DND-41 (cell line): Measurements from ENCODE around the gene TRIM65.

Experiments
- ATAC-seq: fragments of 200-7000 bp; cut with Tn5 transposase; 3 replicates; pipeline ENCODE4 v1.9.1; 2021; ENCODE audit warnings: low read depth; ENCODE audit not compliant: insufficient read depth
- DNase-seq: peaks from one replicate; pipeline ENCODE4 v3.0.0-alpha.2; 2020
- H2AFZ ChIP-seq: 2 replicates; pipeline ENCODE4 v1.6.0; 2012; ENCODE audit warnings: low read depth, low read length
- H3K27ac ChIP-seq: 2 replicates; pipeline ENCODE4 v1.5.1; 2012; ENCODE audit warnings: low read length, inconsistent platforms
- H3K27me3 ChIP-seq: fragments of 200-600 bp; sonication (generic); 2 replicates; pipeline ENCODE4 v1.6.0; 2012; ENCODE audit warnings: low read length, mild to moderate bottlenecking, inconsistent platforms; ENCODE audit not compliant: insufficient read depth, poor library complexity
- H3K36me3 ChIP-seq: 2 replicates; pipeline ENCODE4 v1.5.1; 2012; ENCODE audit warnings: low read length, inconsistent platforms; ENCODE audit not compliant: insufficient read depth
- H3K4me1 ChIP-seq: 2 replicates; pipeline ENCODE4 v1.5.1; 2012; ENCODE audit warnings: mild to moderate bottlenecking, low read length; ENCODE audit not compliant: insufficient read depth
- H3K4me2 ChIP-seq: 2 replicates; pipeline ENCODE4 v1.6.0; 2012; ENCODE audit warnings: mild to moderate bottlenecking, moderate library complexity, low read length, inconsistent platforms; ENCODE audit not compliant: insufficient read depth
- H3K4me3 ChIP-seq, 2 experiments: fragments of 200-600 bp in 1 of 2; shearing (Covaris generic) in 1 of 2; 2 replicates each; pipeline ENCODE4 v1.5.1; 2012 to 2016; ENCODE audit warnings: inconsistent platforms in 2 of 2, low read length in 2 of 2, mild to moderate bottlenecking in 2 of 2, low read depth in 1 of 2, moderate library complexity in 1 of 2
- H3K79me2 ChIP-seq: 2 replicates; pipeline ENCODE4 v1.6.0; 2012; ENCODE audit warnings: low read length, inconsistent platforms; ENCODE audit not compliant: insufficient read depth
- H3K9ac ChIP-seq: 2 replicates; pipeline ENCODE4 v1.6.0; 2012; ENCODE audit warnings: low read depth, mild to moderate bottlenecking, inconsistent platforms, low read length, moderate library complexity
- H3K9me3 ChIP-seq: 2 replicates; pipeline ENCODE4 v1.5.1; 2012; ENCODE audit warnings: low read length, moderate library complexity, mild to moderate bottlenecking, inconsistent platforms; ENCODE audit not compliant: insufficient read depth, severe bottlenecking
- H4K20me1 ChIP-seq: 2 replicates; pipeline ENCODE4 v1.6.0; 2012; ENCODE audit warnings: low read length; ENCODE audit not compliant: insufficient read depth
- CTCF ChIP-seq: IDR thresholded peaks from 2 replicates; pipeline ENCODE4 v1.5.1; 2012; ENCODE audit warnings: borderline replicate concordance, low read length, moderate library complexity, mild to moderate bottlenecking; ENCODE audit not compliant: poor library complexity, severe bottlenecking; ENCODE audit errors: extremely low read depth
- EZH2 ChIP-seq: IDR thresholded peaks from 3 replicates; pipeline ENCODE4 v1.6.1; 2012; ENCODE audit warnings: borderline replicate concordance, low read depth, mild to moderate bottlenecking, moderate library complexity, low read length, inconsistent platforms; ENCODE audit not compliant: severe bottlenecking

The TRIM65 gene

DNA sequence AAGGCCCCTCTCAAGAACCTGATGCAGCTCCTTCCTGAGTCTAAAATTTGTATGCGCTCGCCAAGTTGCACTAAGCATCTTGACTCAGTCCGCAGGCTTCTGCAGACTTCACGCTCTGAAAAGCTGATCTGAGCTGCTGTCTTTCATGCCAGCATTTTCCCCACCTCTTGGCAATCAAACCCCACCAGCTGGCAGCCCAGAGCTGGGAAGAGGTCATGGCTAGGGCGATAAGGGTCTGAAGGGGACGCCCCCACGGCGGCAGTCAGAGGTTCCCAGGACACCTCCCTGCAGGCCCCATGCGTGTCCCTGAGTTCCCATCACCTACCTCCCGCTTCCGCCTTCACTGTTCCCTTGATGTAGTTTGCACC, 47.5 kb downstream of the TRIM65 start:
- peaks cover 51% of the 10 kb centered on the region for H3K36me3 ChIP-seq
- peaks cover 12% of the 10 kb centered on the region for H3K4me1 ChIP-seq
- no peak overlapping the region for H3K27ac ChIP-seq

DNA sequence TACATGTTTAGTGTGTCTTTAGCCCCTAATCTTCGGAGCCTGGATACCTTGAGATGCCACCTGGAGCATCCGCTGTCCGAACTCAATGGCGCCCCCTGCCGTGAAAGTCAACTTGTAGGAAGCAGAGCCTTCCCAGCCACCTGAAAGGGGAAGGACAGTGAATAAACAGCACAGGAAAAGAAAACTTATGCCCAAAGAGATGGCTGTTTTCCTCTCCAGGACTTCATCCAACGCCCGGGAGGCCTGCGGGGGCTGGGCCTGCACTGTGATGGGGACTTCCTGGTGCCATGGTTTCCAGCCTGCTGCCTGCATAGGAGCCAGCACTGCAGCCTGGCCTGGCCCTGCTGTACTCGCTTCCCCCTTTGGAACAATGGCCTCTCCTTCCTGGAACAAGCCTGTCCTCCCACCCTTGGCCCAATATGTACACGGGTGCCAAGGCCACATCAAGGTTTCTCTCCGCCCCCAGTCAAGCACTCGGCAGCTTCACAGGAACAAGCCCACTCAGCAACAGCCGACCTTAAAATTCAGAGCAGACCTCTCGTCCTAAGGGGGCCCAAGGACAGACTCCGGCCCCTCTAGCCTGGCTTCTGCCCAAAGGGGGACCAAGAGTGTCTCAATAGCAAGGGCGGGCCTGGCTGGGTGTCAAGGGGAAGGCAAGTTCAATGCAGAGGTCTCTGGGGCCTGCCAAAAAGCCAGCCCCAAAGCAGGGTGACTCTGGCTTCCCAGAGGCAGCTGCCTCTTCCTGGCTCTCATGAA, 48.0 kb downstream of the TRIM65 start:
- Histone ChIP-seq H3K27ac (no peak overlapping the region), H3K9ac (no peak overlapping the region), H3K36me3 (peaks cover 51% of the 10 kb centered on the region)

More for the DNA sequence above, 47.5 kb downstream of the TRIM65 start:
- Histone ChIP-seq H3K79me2 (peaks cover 17% of the 10 kb centered on the region), H3K9ac (no peak overlapping the region), H3K9me3 (no peaks in the 10 kb centered on the region), H4K20me1 (peaks cover 4% of the 10 kb centered on the region), H3K27me3 (no peaks in the 10 kb centered on the region), H3K4me3 (no peak overlapping the region), H3K4me2 (no peak overlapping the region), H2AFZ (no peak overlapping the region)
- ATAC-seq (no peak), DNase-seq (no peak)
- no peak for TF ChIP-seq CTCF
- no peak for TF ChIP-seq EZH2

DNA sequence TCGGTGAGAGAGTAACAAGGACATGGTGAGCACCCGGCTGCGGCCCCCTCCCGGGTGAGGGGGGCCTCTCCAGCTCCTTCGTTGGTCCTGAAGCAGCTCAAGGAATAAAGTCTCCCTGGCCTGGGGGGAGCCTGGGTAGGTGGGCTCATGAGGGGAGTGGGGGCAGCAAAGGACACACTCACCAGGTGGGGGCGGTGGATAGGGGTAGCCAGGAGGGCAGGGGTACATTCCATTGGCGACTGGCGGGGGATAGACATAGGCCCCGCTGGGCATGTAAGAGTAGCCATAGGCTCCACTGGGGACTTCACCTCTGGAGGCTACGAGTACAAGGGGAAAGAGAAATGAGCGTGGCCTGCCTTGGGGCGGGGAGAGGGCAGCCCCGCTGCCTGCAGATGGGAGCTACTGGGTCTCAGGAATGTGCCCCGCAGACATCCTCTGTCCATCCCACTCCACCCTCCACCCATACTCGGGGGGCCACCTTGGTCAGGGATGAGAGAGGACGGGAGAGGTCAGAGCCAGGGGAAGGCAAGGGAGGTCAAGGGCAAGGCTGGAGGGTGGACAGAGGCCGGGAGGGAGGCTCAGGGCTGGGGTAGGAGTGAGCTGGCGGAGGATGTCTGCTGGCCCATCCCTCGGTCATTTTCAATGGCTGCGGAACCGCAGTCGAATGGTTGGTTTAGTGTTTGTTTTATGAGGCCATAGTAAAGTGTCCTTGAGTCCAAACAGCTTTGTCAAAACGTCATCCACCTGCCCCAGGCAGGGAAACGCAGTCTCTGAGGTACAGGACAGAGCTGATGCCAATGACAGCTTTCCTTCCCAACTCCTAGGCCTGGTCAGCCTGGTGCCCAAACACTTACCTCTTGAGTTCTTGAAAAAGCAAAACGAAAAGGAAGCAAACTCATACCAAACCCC, 48.9 kb downstream of the TRIM65 start:
- Histone ChIP-seq H3K27me3 (no peaks in the 10 kb centered on the region), H2AFZ (no peak overlapping the region), H3K27ac (no peak overlapping the region), H3K79me2 (peaks cover 14% of the 10 kb centered on the region), H4K20me1 (no peaks in the 10 kb centered on the region; the same call in 1 of the 2 replicates), H3K36me3 (peaks cover 51% of the 10 kb centered on the region), H3K9ac (no peak overlapping the region), H3K4me1 (peaks cover 21% of the 10 kb centered on the region), H3K9me3 (no peaks in the 10 kb centered on the region), H3K4me2 (no peak overlapping the region), H3K4me3 (no peak overlapping the region)
- DNase-seq = no peak
- ATAC-seq = no peak
- no peak for TF ChIP-seq EZH2
- TF ChIP-seq CTCF = no peak

More for the DNA sequence above, 48.0 kb downstream of the TRIM65 start:
- H3K9me3 ChIP-seq = no peaks in the 10 kb centered on the region
- H3K4me1 ChIP-seq = peaks cover 12% of the 10 kb centered on the region
- H2AFZ ChIP-seq = no peak overlapping the region
- peaks cover 13% of the 10 kb centered on the region for H3K79me2 ChIP-seq
- H4K20me1 ChIP-seq = no peaks in the 10 kb centered on the region; the same call in 1 of the 2 replicates
- H3K4me3 ChIP-seq = no peak overlapping the region
- TF ChIP-seq EZH2 = no peak
- TF ChIP-seq CTCF = peak; percentile 74
- H3K27me3 ChIP-seq = no peaks in the 10 kb centered on the region
- no peak for ATAC-seq
- peak; percentile 66 for DNase-seq
- H3K4me2 ChIP-seq = no peak overlapping the region
